Measurements from ENCODE around the gene DHX36.

DHX36 gene

DNA sequence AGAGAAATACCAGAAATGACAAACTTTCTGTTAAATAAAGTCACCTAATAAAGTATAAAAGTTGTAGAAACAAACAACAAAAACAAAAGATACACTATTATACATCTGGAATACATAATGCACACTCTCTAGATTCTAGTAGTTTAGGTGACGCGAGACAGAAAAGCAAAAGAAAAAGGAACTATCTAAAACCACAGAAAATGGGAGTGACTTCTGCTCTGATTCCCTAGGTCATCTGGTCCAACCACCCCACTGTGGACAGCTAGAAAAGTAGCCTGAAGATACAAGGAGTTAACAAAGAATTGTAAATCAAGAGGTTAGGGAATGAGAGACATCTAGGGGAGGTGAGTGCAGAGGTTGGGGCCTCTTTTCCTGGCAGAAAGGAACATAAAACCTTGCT, 39.1 kb downstream of the DHX36 start:
- no peak for DNase-seq

DNA sequence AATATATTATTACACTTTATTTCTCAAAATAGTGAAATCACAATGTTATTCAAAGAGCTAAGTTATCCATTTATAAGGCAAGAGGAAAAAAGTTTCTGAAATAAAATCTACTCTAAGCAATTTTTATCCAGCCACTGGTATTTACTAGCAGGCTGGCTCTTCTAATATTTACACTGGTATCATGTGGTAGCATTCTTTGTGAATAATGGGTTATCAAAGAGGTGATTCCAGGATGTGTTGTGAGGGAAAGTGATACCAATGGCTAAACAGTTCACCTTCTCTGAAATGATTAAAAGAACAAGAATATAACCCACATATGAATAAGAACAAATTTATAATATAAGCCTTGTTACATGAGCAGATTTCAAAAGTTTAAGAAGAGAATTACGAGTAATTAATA, 44.1 kb downstream of the DHX36 start:
- DNase-seq = no peak

DNA sequence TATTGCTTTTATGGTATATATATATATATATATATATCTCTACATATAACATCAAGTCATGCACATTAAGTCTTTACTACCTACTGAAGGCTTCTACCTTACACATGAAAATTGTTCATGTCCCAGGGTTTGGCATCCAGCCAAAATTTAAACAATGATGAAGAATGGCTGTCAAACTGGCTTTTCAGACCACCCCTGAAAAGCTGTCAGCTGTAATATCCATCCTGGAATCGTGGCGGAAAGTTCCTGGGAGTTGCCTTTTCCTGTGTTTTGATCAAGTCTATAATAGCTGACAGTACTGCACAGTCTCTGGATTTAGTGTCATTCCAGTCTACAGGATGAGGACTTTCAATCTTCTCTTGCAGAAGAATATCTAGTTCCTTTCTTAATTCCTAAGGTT, 48.3 kb downstream of the DHX36 start:
- no peak for DNase-seq

DNA sequence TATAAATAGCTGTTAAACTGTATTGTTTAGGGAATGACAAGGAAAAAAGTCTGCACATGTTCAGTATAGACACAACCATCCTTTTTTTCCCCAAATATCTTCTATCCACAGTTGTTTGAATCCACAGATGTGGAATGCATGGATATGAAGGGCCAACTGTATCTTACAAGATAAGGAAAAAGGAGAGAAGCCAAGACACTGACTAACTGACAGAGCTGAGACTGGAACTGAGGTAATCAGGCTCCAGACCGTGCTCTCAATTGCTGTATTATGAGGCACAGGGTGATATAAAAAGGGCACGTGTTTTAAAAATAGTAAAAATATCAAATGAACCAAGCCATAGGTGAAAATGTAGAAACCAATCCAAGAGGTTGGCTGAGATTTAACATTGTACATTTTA, 49.0 kb downstream of the DHX36 start:
- DNase-seq = no peak

DNA sequence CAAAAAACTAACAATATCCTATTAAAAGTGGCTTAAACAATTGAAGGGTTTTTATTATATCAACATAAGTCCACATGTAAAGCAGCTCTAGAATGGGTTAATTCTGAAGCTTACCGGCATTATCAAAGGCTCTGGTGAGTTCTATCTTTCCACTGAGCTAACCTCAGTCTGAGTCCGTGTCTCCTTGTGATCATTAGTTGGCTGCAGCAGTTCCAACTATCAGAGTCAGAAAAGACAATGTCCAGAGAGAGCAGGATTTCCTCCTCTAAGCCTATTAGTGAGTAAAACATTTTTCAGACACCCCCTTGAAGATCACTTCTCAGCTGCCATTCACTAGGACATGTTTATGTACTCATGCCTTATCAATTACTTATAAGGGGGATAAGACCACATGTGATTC, 49.9 kb downstream of the DHX36 start:
- no peak for DNase-seq

DNA sequence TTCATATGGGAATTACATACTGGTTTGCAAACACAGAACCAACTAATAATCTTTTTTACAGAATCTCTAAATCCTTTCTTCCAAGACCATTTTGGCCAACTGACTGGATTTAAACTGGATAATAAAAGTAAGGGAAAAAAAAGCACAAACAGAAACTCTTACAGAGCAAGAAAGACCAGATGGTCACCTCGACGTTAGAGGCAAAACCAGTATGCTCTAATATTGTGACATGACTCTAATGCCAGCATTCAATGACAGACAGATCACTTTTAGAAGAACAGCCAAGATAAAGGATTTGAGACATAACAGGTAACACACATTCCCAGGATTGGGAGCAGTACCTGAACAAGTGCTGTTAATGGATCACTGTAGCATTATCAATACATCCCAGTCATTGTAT, 50.9 kb downstream of the DHX36 start:
- no peak for DNase-seq

DNA sequence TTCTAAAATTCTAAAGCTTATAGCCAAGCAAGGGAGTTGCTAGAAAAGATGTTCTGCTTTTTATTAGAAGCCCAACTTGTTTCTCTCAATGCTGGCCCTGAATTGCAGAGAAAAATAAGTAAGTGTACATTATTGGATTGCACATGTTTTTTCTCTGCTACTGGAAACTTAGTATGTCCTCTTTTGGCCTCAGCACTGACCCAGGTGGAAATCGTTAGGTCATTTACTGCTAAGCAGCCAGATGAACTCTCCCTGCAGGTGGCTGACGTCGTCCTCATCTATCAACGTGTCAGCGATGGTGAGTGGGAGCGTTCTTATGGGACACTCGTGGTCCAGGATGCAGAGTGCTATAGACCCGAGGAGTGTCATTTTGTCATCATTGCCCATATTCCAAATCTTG, 69.8 kb downstream of the DHX36 start:
- DNase-seq = no peak

DNA sequence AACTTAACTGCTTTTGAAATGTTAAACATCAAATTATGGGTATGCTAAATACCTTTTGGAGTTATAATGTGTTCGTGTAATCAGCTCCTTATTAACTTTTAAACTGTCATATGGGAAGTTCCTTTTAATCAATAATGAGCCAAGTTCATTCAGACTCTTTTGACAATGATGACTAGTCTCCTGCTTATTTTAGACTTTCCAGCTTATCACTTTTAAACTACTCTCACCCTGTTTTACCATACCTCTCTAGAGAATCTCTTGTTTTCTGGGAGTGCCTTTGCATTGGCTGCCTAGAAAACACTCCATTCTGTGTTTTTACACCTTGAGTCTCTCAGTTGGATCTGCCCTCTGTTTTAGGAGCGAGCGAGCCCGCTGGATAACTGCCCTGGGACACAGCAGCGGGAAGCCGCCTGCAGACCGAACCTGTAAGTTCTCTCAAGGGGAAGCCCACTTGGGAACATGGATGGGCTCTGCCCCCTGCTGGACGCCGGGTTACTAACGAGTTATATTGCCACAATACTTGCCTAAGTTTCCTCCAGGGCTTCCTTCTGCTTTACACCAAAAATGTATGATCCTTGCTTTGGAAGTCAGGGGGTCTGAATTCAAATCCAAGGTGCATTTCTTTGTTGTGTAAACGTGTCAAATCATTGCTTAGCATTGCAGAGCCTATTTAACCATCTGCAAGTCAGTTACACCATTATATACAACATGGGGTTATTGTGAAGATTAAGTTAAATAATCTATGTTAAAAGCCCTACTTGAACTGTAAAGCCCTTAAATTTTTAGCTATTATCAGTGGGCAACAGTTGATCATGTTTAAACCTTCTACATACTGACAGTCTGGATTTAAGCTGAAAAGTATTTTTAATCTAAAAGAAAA, 71.3 kb downstream of the DHX36 start:
- DNase-seq = peak; percentile 73 to 76

DNA sequence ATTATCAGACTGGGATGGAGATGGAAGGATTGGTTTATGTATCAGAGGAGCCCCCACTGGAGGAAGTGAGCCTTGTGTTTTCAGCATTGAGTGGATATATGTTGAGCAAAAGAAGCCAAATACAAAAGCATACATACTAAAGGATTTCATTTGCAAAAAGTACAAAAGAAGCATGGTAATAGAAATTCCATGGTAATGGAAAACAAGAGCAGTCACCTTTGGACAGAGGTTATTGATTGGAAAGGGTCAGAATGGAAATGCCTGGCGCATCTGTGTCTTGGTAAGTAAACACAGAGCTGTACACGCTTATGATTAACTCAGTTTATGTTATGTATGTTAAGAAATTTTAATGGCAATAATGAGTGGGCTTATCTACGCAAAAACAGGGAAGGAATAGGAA, 72.7 kb downstream of the DHX36 start:
- DNase-seq = no peak

DNA sequence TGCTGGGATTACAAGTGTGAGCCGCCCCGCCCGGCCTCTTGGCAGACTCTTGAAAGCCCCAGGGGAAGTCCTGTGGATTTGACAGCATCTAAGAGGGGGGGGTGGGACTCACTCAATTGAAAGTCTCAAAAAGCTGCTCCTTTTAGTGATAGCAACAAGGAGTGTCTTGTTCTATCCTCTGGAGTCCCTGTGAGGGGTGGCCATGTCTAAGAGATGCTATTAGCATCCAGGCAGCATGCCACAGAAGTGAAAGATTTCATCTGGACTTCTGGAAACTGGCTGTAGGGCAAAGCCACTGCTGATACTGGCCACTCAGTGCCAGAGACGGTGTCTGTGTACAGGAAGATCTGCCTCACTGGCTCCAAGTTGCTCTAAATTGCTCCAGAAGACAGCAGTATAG, 74.0 kb downstream of the DHX36 start:
- DNase-seq = no peak

DNA sequence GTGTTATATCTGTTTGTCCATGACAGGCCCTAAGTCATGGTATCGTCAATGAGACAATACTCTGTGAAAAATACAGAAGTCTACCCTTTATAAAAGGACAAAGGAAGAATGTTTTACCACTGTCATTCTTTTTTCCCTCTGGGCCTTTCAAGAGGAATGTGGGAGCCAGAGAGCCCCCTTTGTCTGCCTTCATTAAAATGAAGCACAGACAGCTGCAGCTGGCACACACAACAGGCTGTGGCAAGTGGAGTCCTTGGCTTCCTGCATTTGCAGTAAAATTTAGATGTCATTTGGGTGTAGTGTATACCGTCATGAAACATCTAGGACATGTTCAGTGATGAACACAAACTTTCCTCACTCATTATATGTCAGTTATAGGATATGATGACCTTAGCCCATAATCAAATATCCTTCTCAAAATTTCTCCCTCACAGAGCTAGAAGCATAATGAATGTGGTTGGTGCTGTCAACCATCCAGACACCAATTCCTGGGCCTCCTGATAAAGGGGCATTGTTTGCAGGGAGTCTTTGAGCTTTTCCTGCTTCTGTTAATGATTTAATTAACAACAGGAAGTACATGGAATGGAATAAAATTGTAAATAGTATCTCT, 76.4 kb downstream of the DHX36 start:
- no peak for DNase-seq

DNA sequence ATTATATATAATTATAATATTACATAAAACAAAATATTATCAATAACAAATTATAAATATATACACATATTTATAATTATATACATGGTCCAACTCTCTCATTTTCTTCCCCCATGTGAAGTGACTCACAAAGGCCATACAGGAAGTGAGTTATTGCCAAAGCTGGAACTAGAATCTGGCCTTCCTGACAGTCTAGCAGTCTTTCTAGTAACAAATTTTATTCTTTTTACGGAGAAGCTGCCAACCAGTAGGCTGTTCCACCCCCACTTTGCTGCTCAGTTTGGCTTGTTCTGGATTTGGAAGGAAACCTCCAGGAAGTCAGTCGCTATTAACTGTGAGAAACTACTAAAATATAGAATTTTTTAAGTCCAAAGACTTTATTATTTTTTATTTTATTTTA, 79.6 kb downstream of the DHX36 start:
- no peak for DNase-seq

DNA sequence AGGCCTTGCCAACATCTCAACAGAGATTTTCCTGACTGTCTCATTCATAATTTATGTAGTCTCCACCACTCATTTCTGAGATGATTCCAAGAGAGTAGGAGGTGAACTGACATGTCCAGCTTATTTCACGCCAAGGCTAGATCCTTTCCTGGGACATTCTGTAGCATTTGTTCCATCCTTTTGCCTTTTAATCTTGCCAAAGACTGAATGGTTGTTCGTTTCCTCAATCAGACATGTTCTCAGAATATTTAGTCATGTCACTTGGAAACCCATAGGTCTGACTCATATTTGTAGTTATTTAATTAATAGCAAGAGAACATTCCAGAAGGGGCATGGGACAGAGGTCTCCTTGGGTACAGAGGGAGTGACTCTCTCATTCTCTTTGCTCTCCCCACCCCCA, 80.9 kb downstream of the DHX36 start:
- DNase-seq = no peak

DNA sequence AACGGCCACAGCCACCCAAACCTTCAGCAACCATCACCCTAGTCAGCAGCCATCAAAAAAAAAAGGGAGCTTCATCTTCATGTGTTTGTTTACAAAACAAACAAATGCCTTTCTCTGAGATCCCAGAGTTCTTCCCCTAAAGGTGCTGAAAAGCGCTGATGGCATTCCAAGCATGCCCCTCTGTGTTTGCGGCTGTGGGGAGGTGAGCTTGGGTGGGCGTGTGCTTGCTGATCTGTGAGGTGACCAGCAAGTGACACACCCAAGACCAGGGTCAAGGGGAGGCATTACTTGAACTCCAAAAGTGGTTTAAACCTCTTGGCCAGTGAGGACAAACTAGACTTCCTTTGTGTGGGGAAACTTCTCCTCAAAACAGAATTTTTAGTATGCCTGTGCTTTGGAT, 81.5 kb downstream of the DHX36 start:
- DNase-seq = no peak

DNA sequence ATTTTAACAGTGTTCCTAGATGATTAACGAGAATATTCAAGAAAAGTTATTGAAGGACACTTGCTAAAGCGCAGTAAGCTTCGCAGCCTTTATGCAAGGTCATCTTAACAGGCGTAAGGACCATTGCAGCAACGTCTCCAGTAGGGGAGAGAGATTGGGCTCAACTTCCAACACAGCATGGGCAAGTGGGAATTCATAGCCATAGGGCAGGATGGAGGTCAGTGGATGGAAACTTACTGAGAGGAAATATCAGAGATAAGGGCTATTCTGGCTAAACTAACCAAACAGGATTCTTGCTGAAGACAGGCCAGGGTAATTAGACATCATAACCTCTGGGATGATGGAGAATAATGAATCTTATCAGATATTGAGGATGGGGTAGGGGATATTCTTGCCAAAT, 82.8 kb downstream of the DHX36 start:
- DNase-seq = no peak

DNA sequence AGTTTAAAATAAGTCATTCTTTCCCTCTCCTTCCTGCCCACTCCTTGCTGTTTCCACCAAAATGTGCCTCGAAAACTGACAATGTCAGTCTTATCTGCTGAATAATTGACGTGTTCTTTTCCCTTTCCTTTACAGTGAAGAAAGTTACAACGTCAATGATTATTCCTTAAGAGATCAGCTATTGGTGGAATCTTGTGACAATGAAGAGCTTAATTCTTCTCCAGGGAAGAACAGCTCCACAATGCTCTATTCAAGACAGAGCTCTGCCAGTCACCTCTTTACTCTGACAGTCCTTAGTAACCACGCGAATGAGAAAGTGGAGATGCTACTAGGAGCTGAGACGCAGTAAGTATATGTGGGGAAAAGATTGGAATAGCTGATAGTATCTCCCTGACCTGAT, 84.1 kb downstream of the DHX36 start:
- DNase-seq = no peak

DNA sequence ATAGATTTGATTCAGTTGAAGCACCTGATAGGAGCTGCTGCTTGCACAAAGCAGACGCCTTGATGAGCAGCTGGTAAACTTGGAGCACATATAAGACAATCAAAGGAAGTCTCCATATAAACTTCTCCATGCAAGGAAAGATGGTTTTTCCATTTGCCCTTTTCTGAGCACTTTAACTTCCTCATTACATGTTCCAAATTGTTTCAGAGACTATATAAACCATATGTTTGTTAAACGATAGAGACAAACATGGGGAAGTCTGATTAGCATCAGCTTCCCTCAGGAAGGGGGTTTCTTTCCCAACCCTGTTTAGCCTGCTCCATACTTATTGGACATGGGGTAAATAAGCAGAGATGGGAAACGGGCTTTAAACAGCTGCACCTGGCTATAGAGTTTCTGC, 88.0 kb downstream of the DHX36 start:
- DNase-seq = no peak

DNA sequence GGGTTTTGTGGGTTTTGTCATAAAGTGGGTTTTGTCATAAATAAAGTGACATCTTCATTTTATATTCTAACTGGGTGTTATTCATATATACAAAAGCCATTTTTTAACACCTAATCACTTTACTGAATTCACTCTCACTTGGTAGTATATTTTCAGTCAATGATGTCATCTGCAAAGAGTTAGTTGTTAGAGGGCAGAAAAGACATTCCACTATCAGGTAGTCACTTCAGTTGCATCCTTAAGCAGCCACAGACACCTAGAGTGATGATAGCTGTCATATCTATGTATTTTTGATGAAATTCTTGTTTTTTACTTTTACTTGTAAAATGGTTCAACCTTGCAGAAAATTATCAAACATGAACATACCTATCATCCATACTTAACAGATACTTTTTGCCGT, 89.0 kb downstream of the DHX36 start:
- no peak for DNase-seq

DNA sequence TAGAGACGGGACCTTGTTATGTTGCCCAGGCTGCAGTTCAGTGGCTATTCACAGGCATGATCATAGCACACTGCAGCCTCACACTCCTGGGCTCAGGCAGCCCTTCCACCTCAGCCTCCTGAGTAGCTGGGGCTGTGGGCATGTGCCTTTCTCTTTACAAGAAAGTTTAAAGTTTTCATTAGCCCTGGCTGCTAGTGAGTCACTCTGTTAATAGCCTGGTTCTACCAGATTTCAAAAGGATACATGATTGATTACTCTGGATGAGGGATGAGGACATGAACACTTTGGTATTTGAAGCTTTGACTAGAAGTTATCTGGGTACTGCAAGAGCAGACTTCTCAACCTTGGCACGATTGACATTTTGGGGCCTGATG, 95.1 kb downstream of the DHX36 start:
- no peak for DNase-seq

DNA sequence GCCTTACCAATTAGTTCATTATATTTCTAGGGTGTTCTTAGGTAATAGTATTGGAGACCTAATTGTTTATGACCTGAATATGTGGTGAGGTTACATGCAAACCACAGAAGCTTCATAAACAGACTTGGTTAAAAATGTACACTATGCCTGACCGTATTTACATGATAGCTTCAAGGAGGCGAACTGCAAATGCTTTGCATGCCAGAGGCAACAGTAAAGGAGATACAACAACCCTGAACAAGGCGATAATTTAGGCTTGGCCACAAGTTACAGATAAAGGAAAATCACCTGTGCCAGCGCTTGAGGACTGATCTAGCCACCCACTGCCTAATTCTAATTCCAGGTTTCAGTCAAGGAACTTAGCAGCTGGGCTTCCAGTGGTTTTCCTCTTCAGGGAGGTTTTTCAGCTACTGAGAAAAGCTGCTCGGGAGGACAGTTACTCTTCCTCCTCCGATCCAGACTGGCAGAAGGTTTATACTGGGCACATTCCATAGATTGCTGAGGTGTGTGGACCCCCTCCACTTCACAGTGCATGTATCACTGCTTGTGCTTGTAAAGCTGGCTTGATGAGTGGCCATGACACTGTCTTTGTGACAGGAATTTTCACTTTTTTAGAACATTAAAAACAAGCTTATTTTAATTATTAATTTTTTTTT, 95.6 kb downstream of the DHX36 start:
- DNase-seq = no peak

DNA sequence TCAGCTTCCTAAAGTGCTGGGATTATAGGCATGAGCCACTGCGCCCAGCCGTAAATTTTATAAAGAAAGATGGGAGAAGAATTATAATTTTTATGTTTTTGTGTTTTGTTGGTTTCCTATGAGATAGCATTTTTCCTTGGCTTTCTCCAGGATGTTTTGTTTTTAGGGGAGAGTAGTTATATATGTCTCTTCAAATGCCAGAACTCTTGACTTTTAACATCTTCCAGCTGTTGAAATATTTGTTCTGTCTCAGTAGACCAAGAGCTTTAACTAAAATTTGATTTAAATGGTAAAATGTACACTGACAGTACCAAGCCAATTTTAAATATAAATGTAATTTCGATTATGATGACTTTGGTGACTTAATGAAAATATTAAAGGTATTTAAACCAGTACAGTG, 96.8 kb downstream of the DHX36 start:
- DNase-seq = no peak

DNA sequence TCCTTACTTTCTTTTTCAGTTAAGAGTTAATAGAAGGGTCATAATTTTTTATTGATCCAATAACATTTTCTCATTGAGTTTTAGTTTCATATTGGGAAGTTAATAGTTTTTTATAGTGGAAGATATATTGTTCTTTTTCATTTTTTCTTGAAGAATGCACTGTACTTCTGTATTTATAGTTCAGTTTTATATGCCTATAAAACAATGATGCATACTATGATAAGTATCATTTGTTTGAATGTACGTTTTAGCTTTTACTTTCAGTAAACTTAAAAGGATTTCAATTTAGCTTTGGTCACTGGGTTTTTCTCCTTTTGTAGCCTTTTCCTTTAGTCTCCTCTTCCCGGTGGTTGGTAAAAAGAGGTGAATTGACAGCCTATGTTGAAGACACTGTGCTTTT, 98.8 kb downstream of the DHX36 start:
- no peak for DNase-seq

DNA sequence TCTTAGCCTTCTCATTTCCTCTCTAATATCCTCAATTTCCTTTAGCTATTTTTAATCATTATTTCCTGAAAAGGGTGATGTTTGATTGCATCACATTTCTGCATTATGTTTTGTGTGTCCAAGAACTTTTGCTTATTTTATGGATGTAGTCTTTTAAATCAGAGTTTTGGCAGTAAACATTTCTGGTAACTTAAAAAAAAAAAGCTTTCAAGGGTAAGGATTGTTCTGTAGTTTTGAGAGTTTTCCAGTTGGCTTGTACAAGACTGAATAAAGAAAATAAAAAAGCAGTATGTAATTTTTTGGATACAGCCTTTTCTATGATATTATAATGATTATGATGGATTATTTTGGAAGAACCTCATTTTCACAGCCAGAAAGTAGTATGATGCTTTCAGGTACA, 99.4 kb downstream of the DHX36 start:
- no peak for DNase-seq

DNA sequence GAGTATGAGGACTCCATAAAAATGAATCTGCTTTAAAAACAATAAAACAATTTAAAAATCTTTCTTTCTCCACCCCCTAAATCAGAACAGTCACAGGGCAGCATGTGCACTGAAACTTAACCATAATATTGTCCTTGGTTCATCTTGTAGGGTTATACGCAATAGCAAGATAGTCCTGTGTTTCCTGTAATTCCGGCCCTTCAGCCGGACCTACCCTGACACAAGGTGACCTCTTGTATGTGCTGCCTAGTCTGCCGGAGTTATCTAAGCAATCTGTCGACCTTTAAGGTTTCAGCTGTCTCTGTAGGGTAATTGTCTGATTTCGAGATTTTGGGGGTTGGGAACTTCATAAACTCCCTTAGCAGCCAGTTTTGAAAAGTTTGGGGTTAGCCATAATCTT, 99.9 kb downstream of the DHX36 start:
- no peak for DNase-seq
